Measurements from ENCODE around the gene PDIA6. TPM values are rescaled to one million over a fixed set of nuclear protein-coding genes. Genes with fewer than 3 reads are reported as not detected.

Gene PDIA6
- total RNA-seq, 3 donors from 2014 or later: 121 to 168 (median 126) TPM

DNA sequence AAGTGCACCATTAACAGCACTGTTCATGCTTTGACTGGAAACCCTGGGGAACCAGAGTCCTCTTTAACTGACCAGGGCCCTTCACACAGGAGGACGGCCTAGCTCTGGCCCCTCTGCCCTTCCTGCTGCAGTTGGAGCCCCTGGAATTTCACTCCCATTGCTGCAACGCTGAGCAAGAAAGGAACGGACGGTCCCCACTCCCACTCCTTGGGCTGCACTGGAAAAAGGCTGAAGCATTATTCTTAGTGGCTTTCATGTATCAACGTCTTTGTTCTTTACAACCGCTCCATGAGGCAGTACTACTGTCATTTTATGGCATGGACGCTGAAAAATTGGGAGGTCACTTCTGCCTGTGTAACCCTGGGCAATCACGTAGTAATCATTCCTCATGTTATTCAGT, 9.9 kb downstream of the PDIA6 start:
- DNase-seq (no peak), ATAC-seq (no peak)
- Histone ChIP-seq H3K36me3 (ENCODE audit: low read depth) (no peaks in the 10 kb centered on the region), H3K4me1 (ENCODE audit: low read depth) (no peaks in the 10 kb centered on the region), H3K4me3 (no peak overlapping the region), H3K9me3 (no peaks in the 10 kb centered on the region)
- intact Hi-C loops (cut with DNase I, micrococcal nuclease): no loop called here
- TF ChIP-seq, protein P1, sequence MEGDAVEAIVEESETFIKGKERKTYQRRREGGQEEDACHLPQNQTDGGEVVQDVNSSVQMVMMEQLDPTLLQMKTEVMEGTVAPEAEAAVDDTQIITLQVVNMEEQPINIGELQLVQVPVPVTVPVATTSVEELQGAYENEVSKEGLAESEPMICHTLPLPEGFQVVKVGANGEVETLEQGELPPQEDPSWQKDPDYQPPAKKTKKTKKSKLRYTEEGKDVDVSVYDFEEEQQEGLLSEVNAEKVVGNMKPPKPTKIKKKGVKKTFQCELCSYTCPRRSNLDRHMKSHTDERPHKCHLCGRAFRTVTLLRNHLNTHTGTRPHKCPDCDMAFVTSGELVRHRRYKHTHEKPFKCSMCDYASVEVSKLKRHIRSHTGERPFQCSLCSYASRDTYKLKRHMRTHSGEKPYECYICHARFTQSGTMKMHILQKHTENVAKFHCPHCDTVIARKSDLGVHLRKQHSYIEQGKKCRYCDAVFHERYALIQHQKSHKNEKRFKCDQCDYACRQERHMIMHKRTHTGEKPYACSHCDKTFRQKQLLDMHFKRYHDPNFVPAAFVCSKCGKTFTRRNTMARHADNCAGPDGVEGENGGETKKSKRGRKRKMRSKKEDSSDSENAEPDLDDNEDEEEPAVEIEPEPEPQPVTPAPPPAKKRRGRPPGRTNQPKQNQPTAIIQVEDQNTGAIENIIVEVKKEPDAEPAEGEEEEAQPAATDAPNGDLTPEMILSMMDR (IDR thresholded peaks at IDR 0.05): no peak

DNA sequence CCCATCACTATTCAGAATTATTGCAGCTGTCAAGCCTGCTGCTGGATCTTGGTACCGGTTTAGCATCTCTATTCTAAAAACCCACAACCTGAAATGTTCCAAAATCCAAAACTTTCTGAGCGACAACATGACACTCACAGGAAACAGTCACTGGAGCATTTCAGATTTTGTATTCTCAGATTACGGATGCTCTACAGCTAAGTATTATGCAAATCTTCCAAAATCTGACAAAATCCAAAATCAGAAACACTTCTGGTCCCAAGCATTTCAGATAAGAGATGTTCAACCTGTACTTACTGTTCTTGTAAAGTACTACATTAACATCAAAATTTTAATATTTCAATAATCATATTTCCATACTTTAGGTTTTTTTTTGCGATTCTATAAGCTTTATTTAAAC, 12.4 kb downstream of the PDIA6 start:
- TF ChIP-seq, protein P1 (IDR thresholded peaks at IDR 0.05): no peak
- intact Hi-C loops (cut with DNase I, micrococcal nuclease): no loop called here
- no peak for ATAC-seq
- DNase-seq: no peak
- no peaks in the 10 kb centered on the region for H3K36me3 ChIP-seq (ENCODE audit: low read depth)
- no peaks in the 10 kb centered on the region for H3K9me3 ChIP-seq
- H3K4me3 ChIP-seq: no peak overlapping the region
- no peaks in the 10 kb centered on the region for H3K4me1 ChIP-seq (ENCODE audit: low read depth)

DNA sequence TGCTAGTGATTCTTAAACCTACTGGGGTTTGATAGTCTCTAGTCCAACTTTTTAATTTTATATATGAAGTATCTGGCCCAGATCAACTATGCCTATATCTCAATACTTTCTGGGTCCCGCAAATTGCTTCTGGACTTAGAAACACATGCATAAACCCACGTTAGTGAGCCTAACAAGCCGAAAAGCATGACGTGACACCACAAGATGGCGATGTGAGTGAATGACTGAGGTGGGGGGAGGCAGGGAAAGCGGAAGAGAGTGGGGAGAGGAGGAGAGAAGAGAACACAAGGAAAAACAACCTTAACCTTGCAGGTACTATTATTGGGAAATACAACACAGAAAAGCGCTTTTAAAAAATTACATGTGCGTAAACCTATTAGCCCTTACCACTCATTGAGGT, 13.8 kb downstream of the PDIA6 start:
- no peaks in the 10 kb centered on the region for H3K9me3 ChIP-seq
- DNase-seq (no peak), ATAC-seq (no peak)
- no peaks in the 10 kb centered on the region for H3K4me1 ChIP-seq (ENCODE audit: low read depth)
- TF ChIP-seq, protein P1 (IDR thresholded peaks at IDR 0.05): no peak
- intact Hi-C loops (cut with DNase I, micrococcal nuclease): no loop called here
- H3K4me3 ChIP-seq: no peak overlapping the region
- H3K36me3 ChIP-seq (ENCODE audit: low read depth): no peaks in the 10 kb centered on the region

DNA sequence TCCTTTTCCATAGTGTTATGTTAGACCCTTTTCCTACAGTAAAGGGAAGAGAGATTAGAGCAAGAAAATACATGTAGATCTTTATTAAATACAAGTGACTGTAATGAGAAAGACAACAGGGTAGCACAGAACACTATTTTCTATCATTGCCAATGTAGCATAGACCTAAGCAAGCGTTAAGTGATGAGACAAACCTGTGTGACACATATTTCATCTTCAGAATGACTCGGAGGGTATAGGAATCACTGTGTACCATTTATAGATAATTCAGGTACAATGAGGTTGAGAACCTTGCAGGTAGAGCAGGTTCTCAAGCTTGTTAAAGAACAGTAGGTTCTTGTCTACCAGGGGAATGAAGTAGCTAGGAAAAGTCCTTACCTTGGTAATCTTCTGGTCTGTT, 15.9 kb downstream of the PDIA6 start:
- Histone ChIP-seq H3K9me3 (no peaks in the 10 kb centered on the region), H3K36me3 (ENCODE audit: low read depth) (no peaks in the 10 kb centered on the region), H3K4me1 (ENCODE audit: low read depth) (no peaks in the 10 kb centered on the region), H3K4me3 (no peak overlapping the region)
- no peak for DNase-seq
- TF ChIP-seq, protein P1 (IDR thresholded peaks at IDR 0.05): no peak
- no peak for ATAC-seq
- intact Hi-C loops (cut with DNase I, micrococcal nuclease): no loop called here

DNA sequence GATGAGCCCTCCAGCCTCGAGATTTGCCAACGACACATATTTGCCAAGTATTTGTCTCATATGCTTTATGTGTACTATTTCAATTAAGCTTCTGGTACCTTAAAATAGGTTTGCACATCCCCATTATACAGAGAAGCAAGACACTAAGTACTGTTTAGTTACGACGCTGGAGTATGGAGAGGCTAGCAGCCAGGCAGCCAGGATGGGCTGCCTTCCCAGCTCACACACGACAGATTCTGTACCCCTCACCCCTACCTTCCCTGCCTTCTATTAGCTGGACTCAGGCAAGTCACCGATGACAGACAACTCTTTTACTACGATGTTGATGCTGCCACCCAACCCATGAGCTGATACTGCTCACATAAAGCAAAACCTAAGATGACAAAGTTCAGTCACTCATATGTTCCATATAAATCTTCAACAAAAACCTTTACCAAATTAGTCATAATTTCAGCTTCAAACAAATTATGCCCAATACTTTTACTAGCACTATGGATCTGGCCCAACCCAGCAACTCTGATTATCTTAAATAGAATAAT, 17.0 kb downstream of the PDIA6 start:
- Histone ChIP-seq H3K4me3 (no peak overlapping the region), H3K9me3 (no peaks in the 10 kb centered on the region), H3K4me1 (ENCODE audit: low read depth) (peaks cover 8% of the 10 kb centered on the region), H3K36me3 (ENCODE audit: low read depth) (no peaks in the 10 kb centered on the region)
- DNase-seq (no peak), ATAC-seq (no peak)
- intact Hi-C loops (cut with DNase I, micrococcal nuclease): no loop called here
- TF ChIP-seq, protein P1 (IDR thresholded peaks at IDR 0.05): no peak

DNA sequence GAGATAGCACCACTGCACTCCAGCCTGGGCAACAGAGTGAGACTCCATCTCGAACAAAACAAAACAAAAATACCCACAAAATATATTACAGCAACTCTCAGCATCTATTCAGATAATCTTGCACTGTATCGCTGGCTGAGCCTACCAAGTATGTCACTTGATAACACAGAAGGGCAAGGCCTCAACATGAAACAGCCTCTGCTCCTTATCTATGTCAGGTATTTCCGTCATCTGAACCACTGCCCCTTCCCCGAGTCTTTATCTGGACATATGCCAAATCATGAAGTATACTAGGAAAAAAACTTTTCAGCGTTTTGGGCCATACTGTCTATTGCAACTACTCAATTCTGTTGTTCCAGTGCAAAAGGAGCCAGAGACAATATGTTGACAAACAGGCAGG, 17.7 kb downstream of the PDIA6 start:
- intact Hi-C loops (cut with DNase I, micrococcal nuclease): no loop called here
- TF ChIP-seq, protein P1 (IDR thresholded peaks at IDR 0.05): no peak
- DNase-seq (no peak), ATAC-seq (no peak)
- peaks cover 10% of the 10 kb centered on the region for H3K4me1 ChIP-seq (ENCODE audit: low read depth)
- no peaks in the 10 kb centered on the region for H3K9me3 ChIP-seq
- no peak overlapping the region for H3K4me3 ChIP-seq
- no peaks in the 10 kb centered on the region for H3K36me3 ChIP-seq (ENCODE audit: low read depth)

All from mucosa of descending colon (tissue), 3 donors.